ENCODE data around the gene BACH2.

Gene BACH2

GRCh38 chr6:90127595-90127994 is 169.0 kb downstream of the BACH2 start:
- H3K4me1 ChIP-seq (ENCODE audit: control insufficient read depth, low read length): peaks cover 96% of the 10 kb centered on the region
- H3K27ac ChIP-seq (ENCODE audit: low read depth, low read length): peak overlapping the region; percentile 69
- peaks cover 99% of the 10 kb centered on the region for H3K79me2 ChIP-seq (ENCODE audit: control insufficient read depth, low read length)
- no peaks in the 10 kb centered on the region for H3K27me3 ChIP-seq (ENCODE audit: control insufficient read depth, low read length)
- peak overlapping the region; percentile 56 for H3K4me3 ChIP-seq (ENCODE audit: low read length)
- no peaks in the 10 kb centered on the region for H3K9me3 ChIP-seq (ENCODE audit: control insufficient read depth, insufficient read depth, low read length)
- no peaks in the 10 kb centered on the region for H3K9me2 ChIP-seq (replicated peaks; ENCODE audit: control insufficient read depth, low read length)
- H3F3A ChIP-seq (ENCODE audit: control insufficient read depth, insufficient read depth): peaks cover 50% of the 10 kb centered on the region
- TF ChIP-seq EZH2phosphoT487 (IDR thresholded peaks at IDR 0.05; ENCODE audit: borderline replicate concordance, low read length) (no peak), CTCF (IDR thresholded peaks at IDR 0.05; ENCODE audit: low read depth, low read length, poor library complexity, severe bottlenecking) (no peak)
- H4K20me1 ChIP-seq (ENCODE audit: control insufficient read depth, insufficient read depth, low read depth, low read length): peaks cover 67% of the 10 kb centered on the region
- peaks cover 82% of the 10 kb centered on the region for H3K36me3 ChIP-seq (ENCODE audit: control insufficient read depth, low read length)
- peak overlapping the region; percentile 69 for H3K4me2 ChIP-seq (ENCODE audit: low read length)

GRCh38 chr6:90126839-90127238 is 169.8 kb downstream of the BACH2 start:
- H3K27ac ChIP-seq (ENCODE audit: low read depth, low read length): peak overlapping the region; percentile 69

DNA sequence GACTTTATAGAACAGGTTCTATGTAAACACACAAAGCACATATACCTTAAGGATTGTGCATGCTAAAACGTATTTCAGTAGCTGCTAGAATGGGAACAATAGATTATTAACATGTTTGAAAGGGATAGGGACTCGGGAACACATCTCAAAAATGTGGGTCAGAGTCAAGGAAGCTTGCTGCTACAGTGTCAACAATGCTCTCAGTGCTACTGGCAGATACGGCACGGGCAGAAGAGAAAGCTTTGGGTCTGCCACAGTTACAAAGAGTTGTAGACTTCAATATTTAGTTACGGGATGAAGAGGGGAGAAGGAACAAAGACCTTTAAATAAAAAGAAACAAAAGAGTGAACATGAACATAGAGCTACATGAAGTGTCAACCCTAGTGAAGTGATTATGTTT is 170.5 kb downstream of the BACH2 start:
- no peaks in the 10 kb centered on the region for H3K9me3 ChIP-seq (ENCODE audit: control insufficient read depth, insufficient read depth, low read length)
- H3K36me3 ChIP-seq (ENCODE audit: control insufficient read depth, low read length): peaks cover 79% of the 10 kb centered on the region
- H3K4me1 ChIP-seq (ENCODE audit: control insufficient read depth, low read length): peaks cover 95% of the 10 kb centered on the region
- peak overlapping the region; percentile 56 for H3K4me3 ChIP-seq (ENCODE audit: low read length)
- H3K9me2 ChIP-seq (replicated peaks; ENCODE audit: control insufficient read depth, low read length): no peaks in the 10 kb centered on the region
- no peak for TF ChIP-seq EZH2phosphoT487 (IDR thresholded peaks at IDR 0.05; ENCODE audit: borderline replicate concordance, low read length)
- no peak for TF ChIP-seq CTCF (IDR thresholded peaks at IDR 0.05; ENCODE audit: low read depth, low read length, poor library complexity, severe bottlenecking)
- peak overlapping the region; percentile 69 for H3K4me2 ChIP-seq (ENCODE audit: low read length)
- H3K79me2 ChIP-seq (ENCODE audit: control insufficient read depth, low read length): peaks cover 99% of the 10 kb centered on the region
- H3K27ac ChIP-seq (ENCODE audit: low read depth, low read length): peak overlapping the region; percentile 69
- H3K27me3 ChIP-seq (ENCODE audit: control insufficient read depth, low read length): no peaks in the 10 kb centered on the region
- H4K20me1 ChIP-seq (ENCODE audit: control insufficient read depth, insufficient read depth, low read depth, low read length): peaks cover 55% of the 10 kb centered on the region
- peaks cover 40% of the 10 kb centered on the region for H3F3A ChIP-seq (ENCODE audit: control insufficient read depth, insufficient read depth)

More at GRCh38 chr6:90126839-90127238, 169.8 kb downstream of the BACH2 start:
- H3K27me3 ChIP-seq (ENCODE audit: control insufficient read depth, low read length): no peaks in the 10 kb centered on the region
- peak overlapping the region; percentile 56 for H3K4me3 ChIP-seq (ENCODE audit: low read length)
- no peak for TF ChIP-seq EZH2phosphoT487 (IDR thresholded peaks at IDR 0.05; ENCODE audit: borderline replicate concordance, low read length)
- TF ChIP-seq CTCF (IDR thresholded peaks at IDR 0.05; ENCODE audit: low read depth, low read length, poor library complexity, severe bottlenecking): no peak
- peaks cover 99% of the 10 kb centered on the region for H3K79me2 ChIP-seq (ENCODE audit: control insufficient read depth, low read length)
- H4K20me1 ChIP-seq (ENCODE audit: control insufficient read depth, insufficient read depth, low read depth, low read length): peaks cover 62% of the 10 kb centered on the region
- no peaks in the 10 kb centered on the region for H3K9me3 ChIP-seq (ENCODE audit: control insufficient read depth, insufficient read depth, low read length)
- H3K4me1 ChIP-seq (ENCODE audit: control insufficient read depth, low read length): peaks cover 96% of the 10 kb centered on the region
- H3K36me3 ChIP-seq (ENCODE audit: control insufficient read depth, low read length): peaks cover 82% of the 10 kb centered on the region
- peak overlapping the region; percentile 69 for H3K4me2 ChIP-seq (ENCODE audit: low read length)
- H3K9me2 ChIP-seq (replicated peaks; ENCODE audit: control insufficient read depth, low read length): no peaks in the 10 kb centered on the region
- peaks cover 46% of the 10 kb centered on the region for H3F3A ChIP-seq (ENCODE audit: control insufficient read depth, insufficient read depth)
